Tibial nerve (tissue), 3 donors: Measurements from ENCODE around the gene XYLT1.

Experiments used
- CTCF ChIP-seq, 5 experiments: fragments of 200-600 bp in 3 of 5; fragments of 450-650 bp in 2 of 5; sonication (generic) in 3 of 5; IDR thresholded peaks; one replicate each; pipeline ENCODE4 v1.5.1; 2016 to 2019; ENCODE audit warnings: antibody characterized with exemption in 5 of 5, mild to moderate bottlenecking in 3 of 5, moderate library complexity in 2 of 5
- POLR2A ChIP-seq, 2 donors: fragments of 450-650 bp; IDR thresholded peaks; one replicate each; pipeline ENCODE4 v1.6.1; 2017; ENCODE audit warnings: antibody characterized with exemption in 2 of 2, mild to moderate bottlenecking in 2 of 2, moderate library complexity in 2 of 2

DNA sequence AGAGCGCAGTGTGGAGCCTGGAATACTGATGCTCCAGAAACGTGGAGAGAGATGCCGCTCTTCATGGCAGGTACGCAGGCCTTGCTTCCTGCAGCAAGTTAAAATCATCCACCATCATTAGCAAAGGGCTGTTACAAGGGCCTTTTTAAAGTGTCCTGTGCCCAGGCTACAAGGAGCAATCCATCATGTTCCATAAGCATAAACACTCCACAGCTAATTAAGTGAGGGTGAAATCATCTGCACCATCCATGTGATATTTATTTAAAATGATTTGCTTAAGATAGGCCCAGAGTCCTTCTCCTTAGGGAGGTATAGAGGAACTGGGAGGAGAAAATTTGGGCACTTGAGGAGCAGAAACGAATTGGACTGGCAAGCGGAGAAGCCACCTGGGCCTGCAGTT is 372.1 kb downstream of the XYLT1 start:
- TF ChIP-seq CTCF (IDR thresholded peaks at IDR 0.05) (no peak), POLR2A (IDR thresholded peaks at IDR 0.05) (no peak)
